ELF-1 (cell line): ENCODE data around the gene TSPAN31.

Experiments used
- DNase-seq: peaks from one replicate; pipeline ENCODE4 v3.0.0-alpha.2; 2016; ENCODE audit warnings: low read depth, low spot score

The TSPAN31 gene

GRCh38 chr12:57783466-57783801 is 38.6 kb downstream of the TSPAN31 start:
- no peak for DNase-seq

- DNase-seq = no peak
Measured at GRCh38 chr12:57783861-57784260, 39.0 kb downstream of the TSPAN31 start.

- no peak for DNase-seq
Measured at GRCh38 chr12:57793920-57794319, 49.1 kb downstream of the TSPAN31 start.

- DNase-seq = no peak
Measured at GRCh38 chr12:57795354-57795753, 50.5 kb downstream of the TSPAN31 start.

- no peak for DNase-seq
Measured at GRCh38 chr12:57796996-57797395, 52.2 kb downstream of the TSPAN31 start.

- no peak for DNase-seq
Measured at GRCh38 chr12:57797933-57798332, 53.1 kb downstream of the TSPAN31 start.
